ENCODE results near the gene IRS2. TPM values are rescaled to one million over a fixed set of nuclear protein-coding genes. Genes with fewer than 3 reads are reported as not detected.

Gene IRS2
- total RNA-seq, 4 donors from 2014 or later = 52.6 to 114 (median 56.1) TPM

- WGBS, 2 donors = 60 to 67% methylated on average over 7 of the region's 7 CpGs
- TF ChIP-seq POLR2A (IDR thresholded peaks at IDR 0.05) (no peak), CTCF (IDR thresholded peaks at IDR 0.05) (no peak)
- no peak overlapping the region for H3K4me3 ChIP-seq (ENCODE audit: low read depth, poor library complexity, severe bottlenecking)
- no peak for DNase-seq (ENCODE audit: low spot score in 2 of 2)
- intact Hi-C loops (cut with DNase I; ENCODE audit: low total_unique reads) = loop anchor here (10.0 kb wide), 1 partner anchor 635 kb away; no protein-coding TSS in a partner anchor
Measured at GRCh38 chr13:109779876-109780510, 6.4 kb downstream of the IRS2 start.

GRCh38 chr13:109779074-109779473, 7.3 kb downstream of the IRS2 start:
- H3K4me3 ChIP-seq (ENCODE audit: low read depth, poor library complexity, severe bottlenecking) = no peak overlapping the region
- no peak for TF ChIP-seq POLR2A (IDR thresholded peaks at IDR 0.05)
- TF ChIP-seq CTCF (IDR thresholded peaks at IDR 0.05) = no peak
- DNase-seq (ENCODE audit: low spot score in 2 of 2) = no peak
- intact Hi-C loops (cut with DNase I; ENCODE audit: low total_unique reads) = no loop called here
- 55 to 61% methylated on average over 4 of the region's 4 CpGs for WGBS, 2 donors

GRCh38 chr13:109778102-109778542, 8.3 kb downstream of the IRS2 start:
- TF ChIP-seq CTCF (IDR thresholded peaks at IDR 0.05) = no peak
- no peak for TF ChIP-seq POLR2A (IDR thresholded peaks at IDR 0.05)
- 53 to 54% methylated on average over 5 to 6 of the region's 6 CpGs for WGBS, 2 donors
- no peak for DNase-seq (ENCODE audit: low spot score in 2 of 2)
- intact Hi-C loops (cut with DNase I; ENCODE audit: low total_unique reads) = no loop called here
- H3K4me3 ChIP-seq (ENCODE audit: low read depth, poor library complexity, severe bottlenecking) = no peak overlapping the region

- no peak for TF ChIP-seq CTCF (IDR thresholded peaks at IDR 0.05)
- no peak for TF ChIP-seq POLR2A (IDR thresholded peaks at IDR 0.05)
- no peak for DNase-seq (ENCODE audit: low spot score in 2 of 2)
- intact Hi-C loops (cut with DNase I; ENCODE audit: low total_unique reads) = no loop called here
- H3K4me3 ChIP-seq (ENCODE audit: low read depth, poor library complexity, severe bottlenecking) = no peak overlapping the region
Measured at GRCh38 chr13:109776575-109776974, 9.8 kb downstream of the IRS2 start.

- TF ChIP-seq POLR2A (IDR thresholded peaks at IDR 0.05) (no peak), CTCF (IDR thresholded peaks at IDR 0.05) (no peak)
- WGBS, 2 donors = 91 to 95% methylated on average over 4 of the region's 4 CpGs
- intact Hi-C loops (cut with DNase I; ENCODE audit: low total_unique reads) = no loop called here
- H3K4me3 ChIP-seq (ENCODE audit: low read depth, poor library complexity, severe bottlenecking) = no peak overlapping the region
- no peak for DNase-seq (ENCODE audit: low spot score in 2 of 2)
Measured at GRCh38 chr13:109773786-109774185, 12.6 kb downstream of the IRS2 start.

GRCh38 chr13:109773276-109773675, 13.1 kb downstream of the IRS2 start:
- 90 to 93% methylated on average over 6 of the region's 6 CpGs for WGBS, 2 donors
- no peak for DNase-seq (ENCODE audit: low spot score in 2 of 2)
- intact Hi-C loops (cut with DNase I; ENCODE audit: low total_unique reads) = no loop called here
- TF ChIP-seq POLR2A (IDR thresholded peaks at IDR 0.05) (no peak), CTCF (IDR thresholded peaks at IDR 0.05) (no peak)
- H3K4me3 ChIP-seq (ENCODE audit: low read depth, poor library complexity, severe bottlenecking) = no peak overlapping the region
